ENCODE measurements around the gene ZMIZ1.

DNA sequence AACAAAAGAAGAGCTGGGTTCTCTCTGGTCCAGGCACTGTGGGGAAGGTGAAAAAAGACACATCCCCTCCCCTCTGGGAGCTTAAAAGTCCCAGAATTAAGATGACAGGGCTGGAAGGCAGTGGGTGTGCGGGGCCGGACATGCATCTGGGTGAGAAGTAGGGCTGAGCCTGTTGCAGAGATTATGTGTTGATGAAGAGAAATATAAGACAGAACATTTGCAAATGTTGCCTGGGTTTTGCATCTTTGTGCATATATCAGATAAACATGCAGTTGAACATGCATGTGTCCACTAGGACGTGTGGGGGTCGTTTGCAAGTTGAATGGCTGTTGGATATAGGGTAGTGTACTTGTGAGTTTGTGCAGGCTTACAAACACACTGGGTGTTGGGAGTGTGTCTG lies 184.2 kb downstream of the ZMIZ1 start:
- TF ChIP-seq POLR2A (IDR thresholded peaks at IDR 0.05; ENCODE audit: borderline replicate concordance, extremely low read depth, insufficient read depth, insufficient read length) (no peak), SRF (IDR thresholded peaks at IDR 0.05; ENCODE audit: low read depth) (no peak)
- TF ChIP-seq, protein P1, sequence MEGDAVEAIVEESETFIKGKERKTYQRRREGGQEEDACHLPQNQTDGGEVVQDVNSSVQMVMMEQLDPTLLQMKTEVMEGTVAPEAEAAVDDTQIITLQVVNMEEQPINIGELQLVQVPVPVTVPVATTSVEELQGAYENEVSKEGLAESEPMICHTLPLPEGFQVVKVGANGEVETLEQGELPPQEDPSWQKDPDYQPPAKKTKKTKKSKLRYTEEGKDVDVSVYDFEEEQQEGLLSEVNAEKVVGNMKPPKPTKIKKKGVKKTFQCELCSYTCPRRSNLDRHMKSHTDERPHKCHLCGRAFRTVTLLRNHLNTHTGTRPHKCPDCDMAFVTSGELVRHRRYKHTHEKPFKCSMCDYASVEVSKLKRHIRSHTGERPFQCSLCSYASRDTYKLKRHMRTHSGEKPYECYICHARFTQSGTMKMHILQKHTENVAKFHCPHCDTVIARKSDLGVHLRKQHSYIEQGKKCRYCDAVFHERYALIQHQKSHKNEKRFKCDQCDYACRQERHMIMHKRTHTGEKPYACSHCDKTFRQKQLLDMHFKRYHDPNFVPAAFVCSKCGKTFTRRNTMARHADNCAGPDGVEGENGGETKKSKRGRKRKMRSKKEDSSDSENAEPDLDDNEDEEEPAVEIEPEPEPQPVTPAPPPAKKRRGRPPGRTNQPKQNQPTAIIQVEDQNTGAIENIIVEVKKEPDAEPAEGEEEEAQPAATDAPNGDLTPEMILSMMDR (IDR thresholded peaks at IDR 0.05 in 2 of 3, conservative IDR thresholded peaks at IDR 0.05 in 1 of 3; ENCODE audit: borderline replicate concordance in 1 of 3, insufficient read depth in 1 of 3, low read depth in 2 of 3, low read length in 2 of 3): no peak
- TF ChIP-seq, protein P2, sequence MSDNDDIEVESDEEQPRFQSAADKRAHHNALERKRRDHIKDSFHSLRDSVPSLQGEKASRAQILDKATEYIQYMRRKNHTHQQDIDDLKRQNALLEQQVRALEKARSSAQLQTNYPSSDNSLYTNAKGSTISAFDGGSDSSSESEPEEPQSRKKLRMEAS (IDR thresholded peaks at IDR 0.05): no peak
- TF ChIP-seq, protein P3, sequence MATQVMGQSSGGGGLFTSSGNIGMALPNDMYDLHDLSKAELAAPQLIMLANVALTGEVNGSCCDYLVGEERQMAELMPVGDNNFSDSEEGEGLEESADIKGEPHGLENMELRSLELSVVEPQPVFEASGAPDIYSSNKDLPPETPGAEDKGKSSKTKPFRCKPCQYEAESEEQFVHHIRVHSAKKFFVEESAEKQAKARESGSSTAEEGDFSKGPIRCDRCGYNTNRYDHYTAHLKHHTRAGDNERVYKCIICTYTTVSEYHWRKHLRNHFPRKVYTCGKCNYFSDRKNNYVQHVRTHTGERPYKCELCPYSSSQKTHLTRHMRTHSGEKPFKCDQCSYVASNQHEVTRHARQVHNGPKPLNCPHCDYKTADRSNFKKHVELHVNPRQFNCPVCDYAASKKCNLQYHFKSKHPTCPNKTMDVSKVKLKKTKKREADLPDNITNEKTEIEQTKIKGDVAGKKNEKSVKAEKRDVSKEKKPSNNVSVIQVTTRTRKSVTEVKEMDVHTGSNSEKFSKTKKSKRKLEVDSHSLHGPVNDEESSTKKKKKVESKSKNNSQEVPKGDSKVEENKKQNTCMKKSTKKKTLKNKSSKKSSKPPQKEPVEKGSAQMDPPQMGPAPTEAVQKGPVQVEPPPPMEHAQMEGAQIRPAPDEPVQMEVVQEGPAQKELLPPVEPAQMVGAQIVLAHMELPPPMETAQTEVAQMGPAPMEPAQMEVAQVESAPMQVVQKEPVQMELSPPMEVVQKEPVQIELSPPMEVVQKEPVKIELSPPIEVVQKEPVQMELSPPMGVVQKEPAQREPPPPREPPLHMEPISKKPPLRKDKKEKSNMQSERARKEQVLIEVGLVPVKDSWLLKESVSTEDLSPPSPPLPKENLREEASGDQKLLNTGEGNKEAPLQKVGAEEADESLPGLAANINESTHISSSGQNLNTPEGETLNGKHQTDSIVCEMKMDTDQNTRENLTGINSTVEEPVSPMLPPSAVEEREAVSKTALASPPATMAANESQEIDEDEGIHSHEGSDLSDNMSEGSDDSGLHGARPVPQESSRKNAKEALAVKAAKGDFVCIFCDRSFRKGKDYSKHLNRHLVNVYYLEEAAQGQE (IDR thresholded peaks at IDR 0.05; ENCODE audit: low read depth): no peak
